ENCODE measurements around the gene APOBEC3C. TPM values are rescaled to one million over a fixed set of nuclear protein-coding genes. Genes with fewer than 3 reads are reported as not detected.

APOBEC3C gene
- polyA plus RNA-seq, 3 donors, result 19.7 to 86.3 (median 69.4) TPM

- peak overlapping the region in 2 of 7 donors; percentile 20 to 46 for H3K27ac Mint-ChIP-seq
These were observed 27.4 kb upstream of the APOBEC3C start for GRCh38 chr22:38986629-38987028.

GRCh38 chr22:38987171-38987895, 26.7 kb upstream of the APOBEC3C start:
- H3K79me2 ChIP-seq (ENCODE audit: insufficient read depth, low read length), result peaks cover 12% of the 10 kb centered on the region
- Mint-ChIP-seq H3K4me1 (peaks cover 18% of the 10 kb centered on the region), H3K4me3 (no peak overlapping the region), H3K9me3 (peaks cover 0 to 14% (median 7%) of the 10 kb centered on the region in 7 donors), H3K27ac (peak overlapping the region in 1 of 7 donors; percentile 43), H3K36me3 (peaks cover 27 to 56% of the 10 kb centered on the region in 2 donors), H3K27me3 (ENCODE audit: low read depth in 3 of 3) (peaks cover 0 to 4% (median 2%) of the 10 kb centered on the region in 3 donors)
- H3K27me3 ChIP-seq (ENCODE audit: control insufficient read depth in 2 of 2, insufficient read depth in 2 of 2, low read length in 2 of 2), result no peaks in the 10 kb centered on the region
- H2AFZ ChIP-seq (ENCODE audit: insufficient read depth, low read depth, low read length, poor library complexity, severe bottlenecking), result no peak overlapping the region
- WGBS (ENCODE audit: insufficient coverage), result 92% methylated on average over 6 of the region's 8 CpGs
- no peak overlapping the region for H3K27ac ChIP-seq (ENCODE audit: low read depth in 1 of 2, low read length in 2 of 2)
- H3K36me3 ChIP-seq (replicated peaks in 1 of 2; ENCODE audit: control insufficient read depth in 1 of 2, insufficient read depth in 2 of 2, low read length in 2 of 2), result no peaks in the 10 kb centered on the region
- H3K4me1 ChIP-seq (ENCODE audit: control insufficient read depth in 1 of 2, insufficient read depth in 2 of 2, low read length in 2 of 2), result peaks cover 8 to 24% of the 10 kb centered on the region in 2 donors
- DNase-seq, result no peak
- no peak overlapping the region for H3K9ac ChIP-seq (ENCODE audit: insufficient read depth, low read length, poor library complexity, severe bottlenecking)
- peaks cover 0 to 8% of the 10 kb centered on the region in 2 donors for H3K9me3 ChIP-seq (replicated peaks in 1 of 2; ENCODE audit: control insufficient read depth in 1 of 2, insufficient read depth in 1 of 2, low read length in 2 of 2)
- H3K4me3 ChIP-seq (replicated peaks in 1 of 3; ENCODE audit: low read depth in 2 of 3, low read length in 3 of 3), result no peak overlapping the region
- H4K20me1 ChIP-seq (ENCODE audit: insufficient read depth, low read length), result no peaks in the 10 kb centered on the region
- no peak for TF ChIP-seq CTCF (IDR thresholded peaks at IDR 0.05)
- intact Hi-C loops (cut with micrococcal nuclease), result no loop called here
- no peak overlapping the region for H3K4me2 ChIP-seq (replicated peaks; ENCODE audit: extremely low read depth, low read length, poor library complexity, severe bottlenecking)

More at GRCh38 chr22:38986629-38987028, 27.4 kb upstream of the APOBEC3C start:
- Mint-ChIP-seq H3K4me3 (no peak overlapping the region), H3K4me1 (peaks cover 25% of the 10 kb centered on the region), H3K27me3 (ENCODE audit: low read depth in 3 of 3) (peaks cover 0 to 4% (median 2%) of the 10 kb centered on the region in 3 donors), H3K9me3 (peaks cover 0 to 14% (median 7%) of the 10 kb centered on the region in 7 donors), H3K36me3 (peaks cover 27 to 54% of the 10 kb centered on the region in 2 donors)
- Histone ChIP-seq H3K4me1 (ENCODE audit: control insufficient read depth in 1 of 2, insufficient read depth in 2 of 2, low read length in 2 of 2) (peaks cover 15 to 31% of the 10 kb centered on the region in 2 donors), H3K9me3 (replicated peaks in 1 of 2; ENCODE audit: control insufficient read depth in 1 of 2, insufficient read depth in 1 of 2, low read length in 2 of 2) (peaks cover 0 to 8% of the 10 kb centered on the region in 2 donors), H3K27me3 (ENCODE audit: control insufficient read depth in 2 of 2, insufficient read depth in 2 of 2, low read length in 2 of 2) (no peaks in the 10 kb centered on the region), H3K4me2 (replicated peaks; ENCODE audit: extremely low read depth, low read length, poor library complexity, severe bottlenecking) (no peak overlapping the region), H3K36me3 (replicated peaks in 1 of 2; ENCODE audit: control insufficient read depth in 1 of 2, insufficient read depth in 2 of 2, low read length in 2 of 2) (no peaks in the 10 kb centered on the region), H3K27ac (ENCODE audit: low read depth in 1 of 2, low read length in 2 of 2) (no peak overlapping the region), H4K20me1 (ENCODE audit: insufficient read depth, low read length) (no peaks in the 10 kb centered on the region), H3K4me3 (replicated peaks in 1 of 3; ENCODE audit: low read depth in 2 of 3, low read length in 3 of 3) (no peak overlapping the region), H3K79me2 (ENCODE audit: insufficient read depth, low read length) (peaks cover 12% of the 10 kb centered on the region), H3K9ac (ENCODE audit: insufficient read depth, low read length, poor library complexity, severe bottlenecking) (no peak overlapping the region), H2AFZ (ENCODE audit: insufficient read depth, low read depth, low read length, poor library complexity, severe bottlenecking) (no peak overlapping the region)
- TF ChIP-seq CTCF (IDR thresholded peaks at IDR 0.05), result no peak
- DNase-seq, result no peak
- 100% methylated on average over 2 of the region's 3 CpGs for WGBS (ENCODE audit: insufficient coverage)
- intact Hi-C loops (cut with micrococcal nuclease), result no loop called here

Data from CD14-positive monocyte (primary cell).